ENCODE data around the gene KRTDAP. TPM values are rescaled to one million over a fixed set of nuclear protein-coding genes. Genes with fewer than 3 reads are reported as not detected.

The KRTDAP gene
- polyA plus RNA-seq, 1 of the 3 experiments (the other 2 are of a cell fraction), result not detected

DNA sequence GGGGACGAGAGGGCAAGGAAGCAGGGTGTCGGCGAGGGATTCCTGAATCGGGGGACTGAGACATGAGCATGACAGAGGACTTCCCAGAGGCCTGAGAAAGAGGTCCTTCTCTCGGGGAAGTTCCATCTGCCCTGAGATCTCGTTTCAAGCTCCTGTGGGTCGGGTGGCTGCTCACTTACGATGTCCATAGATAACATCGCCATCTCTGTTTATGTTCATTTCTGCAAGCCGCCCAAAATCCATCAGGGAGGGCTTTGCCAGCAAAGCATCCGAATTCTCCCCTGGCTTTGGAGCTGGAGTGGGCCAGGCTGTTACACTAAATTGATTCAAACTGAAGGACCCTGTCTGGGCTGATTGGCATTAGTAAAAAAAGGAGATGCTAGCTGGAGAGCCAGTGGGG lies 17.3 kb upstream of the KRTDAP start:
- POLR2A ChIA-PET, result no interaction called here
- Histone ChIP-seq H2AFZ (ENCODE audit: low read depth) (no peak overlapping the region), H3K9me3 (no peaks in the 10 kb centered on the region), H3K9me2 (no peaks in the 10 kb centered on the region), H3F3A (replicated peaks; ENCODE audit: insufficient read depth) (no peaks in the 10 kb centered on the region), H4K20me1 (ENCODE audit: insufficient read depth) (no peaks in the 10 kb centered on the region), H3K27me3 (ENCODE audit: insufficient read depth) (peaks cover 99% of the 10 kb centered on the region), H3K36me3 (replicated peaks in 1 of 2; ENCODE audit: control insufficient read depth in 1 of 2, insufficient read depth in 2 of 2, low read length in 1 of 2) (no peaks in the 10 kb centered on the region), H3K9ac (no peak overlapping the region), H3K4me2 (no peak overlapping the region), H3K4me3 (ENCODE audit: low read depth in 2 of 2, low read length in 1 of 2) (no peak overlapping the region), H3K4me1 (ENCODE audit: control insufficient read depth in 1 of 2, insufficient read depth in 2 of 2, low read depth in 1 of 2, low read length in 1 of 2) (no peaks in the 10 kb centered on the region; a peak in 2 of 4 replicates), H3K27ac (ENCODE audit: low read depth in 2 of 2, low read length in 1 of 2) (no peak overlapping the region), H3K79me2 (ENCODE audit: insufficient read depth) (no peaks in the 10 kb centered on the region)
- WGBS (ENCODE audit: low lambda C conversion rate), result 20% methylated on average over 11 of the region's 11 CpGs
- no peak for TF ChIP-seq GATA2 (CRISPR knock-in tag; IDR thresholded peaks at IDR 0.05)
- no peak for TF ChIP-seq NRF1 (IDR thresholded peaks at IDR 0.05; ENCODE audit: low read depth, low read length)
- TF ChIP-seq FOSL2 (IDR thresholded peaks at IDR 0.05; ENCODE audit: borderline replicate concordance, low read depth), result no peak
- DNase-seq, result no peak
- CTCF ChIA-PET, result interaction anchor here (1.7 to 8.3 kb wide), 3 partner anchors 11 to 155 kb away, joined by 4 to 127 read pairs (median 16); no protein-coding TSS in a partner anchor

DNA sequence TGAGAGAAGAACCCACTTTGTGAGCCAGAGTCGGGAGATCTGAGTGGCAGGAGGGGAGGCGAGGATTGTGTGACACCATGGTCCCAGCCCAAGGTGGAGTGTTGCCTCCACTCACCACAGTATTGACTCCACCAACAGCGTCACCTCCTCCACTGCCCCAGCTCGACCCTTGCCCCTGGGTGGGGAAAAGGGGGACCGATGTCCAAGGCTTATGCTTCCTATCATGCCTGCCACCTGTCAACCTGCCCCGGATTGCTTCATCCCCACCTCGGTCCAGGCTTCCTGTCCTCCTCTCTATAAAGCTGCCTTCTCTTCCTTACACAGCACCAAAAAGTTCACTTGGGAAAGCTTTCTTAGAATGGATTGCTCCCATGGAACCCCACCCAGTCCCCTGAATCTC lies 15.7 kb upstream of the KRTDAP start:
- H3F3A ChIP-seq (replicated peaks; ENCODE audit: insufficient read depth), result no peaks in the 10 kb centered on the region
- POLR2A ChIA-PET, result no interaction called here
- H3K9me3 ChIP-seq, result no peaks in the 10 kb centered on the region
- H3K4me1 ChIP-seq (ENCODE audit: control insufficient read depth in 1 of 2, insufficient read depth in 2 of 2, low read depth in 1 of 2, low read length in 1 of 2), result no peaks in the 10 kb centered on the region; a peak in 2 of 4 replicates
- TF ChIP-seq MAX (IDR thresholded peaks at IDR 0.05; ENCODE audit: low read depth) (no peak), SMC3 (IDR thresholded peaks at IDR 0.05; ENCODE audit: low read depth, low read length) (no peak), USF1 (IDR thresholded peaks at IDR 0.05; ENCODE audit: borderline replicate concordance, low read depth) (no peak), GABPA (IDR thresholded peaks at IDR 0.05; ENCODE audit: low read depth) (no peak), YY1 (IDR thresholded peaks at IDR 0.05; ENCODE audit: low read depth) (no peak)
- no peaks in the 10 kb centered on the region for H4K20me1 ChIP-seq (ENCODE audit: insufficient read depth)
- 18% methylated on average over 7 of the region's 7 CpGs for WGBS (ENCODE audit: low lambda C conversion rate)
- H3K9ac ChIP-seq, result no peak overlapping the region
- H2AFZ ChIP-seq (ENCODE audit: low read depth), result no peak overlapping the region
- H3K36me3 ChIP-seq (replicated peaks in 1 of 2; ENCODE audit: control insufficient read depth in 1 of 2, insufficient read depth in 2 of 2, low read length in 1 of 2), result no peaks in the 10 kb centered on the region
- no peaks in the 10 kb centered on the region for H3K9me2 ChIP-seq
- no peak overlapping the region for H3K4me2 ChIP-seq
- DNase-seq, result no peak
- no peak overlapping the region for H3K27ac ChIP-seq (ENCODE audit: low read depth in 2 of 2, low read length in 1 of 2)
- H3K79me2 ChIP-seq (ENCODE audit: insufficient read depth), result no peaks in the 10 kb centered on the region
- H3K27me3 ChIP-seq (ENCODE audit: insufficient read depth), result peaks cover 99% of the 10 kb centered on the region
- CTCF ChIA-PET, result interaction anchor here (1.0 to 8.3 kb wide), 6 partner anchors 12 to 187 kb away, joined by 3 to 127 read pairs (median 4); no protein-coding TSS in a partner anchor
- H3K4me3 ChIP-seq (ENCODE audit: low read depth in 2 of 2, low read length in 1 of 2), result no peak overlapping the region

GRCh38 chr19:35502751-35503150 lies 12.5 kb upstream of the KRTDAP start:
- ChIA-PET CTCF (interaction anchor here (0.7 to 1.3 kb wide), 2 partner anchors 8 to 33 kb away, joined by 3 to 10 read pairs; no protein-coding TSS in a partner anchor), POLR2A (no interaction called here)
- Histone ChIP-seq H3K27ac (ENCODE audit: low read depth in 2 of 2, low read length in 1 of 2) (no peak overlapping the region), H3K9me3 (no peaks in the 10 kb centered on the region), H2AFZ (ENCODE audit: low read depth) (no peak overlapping the region), H3K79me2 (ENCODE audit: insufficient read depth) (no peaks in the 10 kb centered on the region), H3K36me3 (replicated peaks in 1 of 2; ENCODE audit: control insufficient read depth in 1 of 2, insufficient read depth in 2 of 2, low read length in 1 of 2) (no peaks in the 10 kb centered on the region), H3F3A (replicated peaks; ENCODE audit: insufficient read depth) (no peaks in the 10 kb centered on the region), H3K4me1 (ENCODE audit: control insufficient read depth in 1 of 2, insufficient read depth in 2 of 2, low read depth in 1 of 2, low read length in 1 of 2) (no peaks in the 10 kb centered on the region), H3K27me3 (ENCODE audit: insufficient read depth) (peaks cover 97% of the 10 kb centered on the region), H3K4me3 (ENCODE audit: low read depth in 2 of 2, low read length in 1 of 2) (no peak overlapping the region), H3K9ac (no peak overlapping the region), H4K20me1 (ENCODE audit: insufficient read depth) (no peaks in the 10 kb centered on the region), H3K9me2 (no peaks in the 10 kb centered on the region), H3K4me2 (no peak overlapping the region)
- WGBS (ENCODE audit: low lambda C conversion rate), result 34% methylated on average over 4 of the region's 4 CpGs
- no peak for DNase-seq
- TF ChIP-seq, protein P1, sequence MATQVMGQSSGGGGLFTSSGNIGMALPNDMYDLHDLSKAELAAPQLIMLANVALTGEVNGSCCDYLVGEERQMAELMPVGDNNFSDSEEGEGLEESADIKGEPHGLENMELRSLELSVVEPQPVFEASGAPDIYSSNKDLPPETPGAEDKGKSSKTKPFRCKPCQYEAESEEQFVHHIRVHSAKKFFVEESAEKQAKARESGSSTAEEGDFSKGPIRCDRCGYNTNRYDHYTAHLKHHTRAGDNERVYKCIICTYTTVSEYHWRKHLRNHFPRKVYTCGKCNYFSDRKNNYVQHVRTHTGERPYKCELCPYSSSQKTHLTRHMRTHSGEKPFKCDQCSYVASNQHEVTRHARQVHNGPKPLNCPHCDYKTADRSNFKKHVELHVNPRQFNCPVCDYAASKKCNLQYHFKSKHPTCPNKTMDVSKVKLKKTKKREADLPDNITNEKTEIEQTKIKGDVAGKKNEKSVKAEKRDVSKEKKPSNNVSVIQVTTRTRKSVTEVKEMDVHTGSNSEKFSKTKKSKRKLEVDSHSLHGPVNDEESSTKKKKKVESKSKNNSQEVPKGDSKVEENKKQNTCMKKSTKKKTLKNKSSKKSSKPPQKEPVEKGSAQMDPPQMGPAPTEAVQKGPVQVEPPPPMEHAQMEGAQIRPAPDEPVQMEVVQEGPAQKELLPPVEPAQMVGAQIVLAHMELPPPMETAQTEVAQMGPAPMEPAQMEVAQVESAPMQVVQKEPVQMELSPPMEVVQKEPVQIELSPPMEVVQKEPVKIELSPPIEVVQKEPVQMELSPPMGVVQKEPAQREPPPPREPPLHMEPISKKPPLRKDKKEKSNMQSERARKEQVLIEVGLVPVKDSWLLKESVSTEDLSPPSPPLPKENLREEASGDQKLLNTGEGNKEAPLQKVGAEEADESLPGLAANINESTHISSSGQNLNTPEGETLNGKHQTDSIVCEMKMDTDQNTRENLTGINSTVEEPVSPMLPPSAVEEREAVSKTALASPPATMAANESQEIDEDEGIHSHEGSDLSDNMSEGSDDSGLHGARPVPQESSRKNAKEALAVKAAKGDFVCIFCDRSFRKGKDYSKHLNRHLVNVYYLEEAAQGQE (IDR thresholded peaks at IDR 0.05; ENCODE audit: low read depth, low read length), result no peak
- no peak for TF ChIP-seq IRF3 (IDR thresholded peaks at IDR 0.05; ENCODE audit: low read depth, low read length)
- no peak for TF ChIP-seq ELF1 (IDR thresholded peaks at IDR 0.05)
- TF ChIP-seq FOSL2 (IDR thresholded peaks at IDR 0.05; ENCODE audit: borderline replicate concordance, low read depth), result no peak
- no peak for TF ChIP-seq CTCF (IDR thresholded peaks at IDR 0.05)
- no peak for TF ChIP-seq JUND (IDR thresholded peaks at IDR 0.05)

All from SK-N-SH (cell line).